ENCODE results near the gene CTIF.
"Not testable (repeated sequence)": the region's sequence is repeated elsewhere in the genome, so short reads cannot be mapped to it uniquely, and the experiment has no call there.

CTIF gene

GRCh38 chr18:48806551-48807261 lies 267.9 kb downstream of the CTIF start:
- peak; percentile 69 for DNase-seq

- DNase-seq: peak; percentile 52
Measured at GRCh38 chr18:48808476-48808875, 269.6 kb downstream of the CTIF start.

DNA sequence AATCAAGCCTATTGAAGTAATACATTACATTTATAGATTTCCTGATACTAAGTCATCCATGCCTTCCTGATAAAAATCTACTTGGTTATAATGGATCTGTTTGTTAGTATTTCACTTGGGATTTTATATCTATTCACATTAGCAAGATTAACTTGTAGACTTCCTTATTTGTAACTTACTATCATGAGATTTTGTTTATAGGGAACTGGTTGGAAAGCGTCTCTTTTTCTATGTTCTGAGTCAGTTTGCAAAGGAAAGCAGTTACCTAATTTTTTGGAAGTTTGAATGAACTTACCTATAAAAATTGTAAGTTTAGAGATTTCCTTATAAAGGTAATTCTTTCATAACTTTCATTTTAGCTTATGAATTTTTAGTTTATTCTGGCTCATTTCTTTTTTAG lies 270.5 kb downstream of the CTIF start:
- DNase-seq: no peak

- DNase-seq: no peak
Measured at GRCh38 chr18:48810805-48811204, 272.0 kb downstream of the CTIF start.

DNA sequence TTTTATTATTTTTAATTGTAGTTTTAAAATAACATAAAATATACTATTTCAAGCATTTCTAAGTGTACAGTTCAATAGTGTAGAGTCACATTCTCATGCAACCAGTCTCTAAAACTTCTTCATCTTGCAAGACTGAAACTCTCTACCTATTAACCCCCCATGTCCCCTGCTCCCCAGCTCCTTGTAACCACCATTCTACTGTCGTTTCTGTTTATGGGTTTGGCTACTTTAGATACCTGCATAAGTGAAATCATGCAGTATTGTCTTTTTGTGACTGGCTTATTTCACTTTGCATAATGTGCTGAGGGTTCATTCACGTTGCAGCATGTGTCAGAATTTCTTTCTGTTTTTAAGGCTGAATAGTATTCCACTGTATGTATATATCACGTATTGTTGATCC lies 272.6 kb downstream of the CTIF start:
- no peak for DNase-seq

DNA sequence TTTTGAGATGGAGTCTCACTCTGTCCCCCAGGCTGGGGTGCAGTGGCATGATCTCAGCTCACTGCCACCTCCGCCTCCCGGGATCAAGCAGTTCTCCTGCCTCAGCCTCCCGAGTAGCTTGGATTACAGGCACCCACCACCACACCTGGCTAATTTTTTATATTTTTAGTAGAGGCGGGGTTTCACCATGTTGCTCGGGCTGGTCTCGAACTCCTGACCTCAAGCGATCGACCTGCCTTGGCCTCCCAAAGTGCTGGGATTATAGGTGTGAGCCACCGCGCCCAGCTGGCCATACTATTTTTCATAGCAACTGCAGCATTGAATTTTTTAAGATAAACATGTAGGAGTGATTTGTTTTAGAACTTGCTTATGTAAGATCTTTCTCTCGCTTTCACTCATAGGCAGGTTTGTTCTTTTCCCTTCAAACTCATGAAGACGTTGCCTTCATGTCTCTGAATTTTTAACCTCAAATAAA lies 273.2 kb downstream of the CTIF start:
- not testable (repeated sequence) for DNase-seq

DNA sequence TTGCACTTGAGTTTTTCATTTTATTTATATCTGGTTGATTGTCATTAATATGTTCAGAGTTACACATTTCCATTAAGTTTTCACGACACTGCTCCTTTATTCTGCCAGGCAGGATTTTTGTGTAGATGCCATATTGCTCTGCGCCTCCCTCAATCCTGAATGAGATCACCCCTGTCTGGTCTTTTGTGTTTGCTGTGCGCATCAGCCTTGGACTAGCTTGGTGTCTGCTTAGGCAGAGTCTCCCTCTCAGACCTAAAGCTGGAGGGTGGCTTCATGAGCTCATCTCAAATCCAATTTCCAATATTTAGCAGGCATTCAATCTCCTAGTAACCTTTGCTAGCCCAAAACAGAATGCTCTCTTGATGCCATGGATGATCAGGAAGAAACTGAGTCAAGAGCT lies 274.5 kb downstream of the CTIF start:
- DNase-seq: no peak

DNA sequence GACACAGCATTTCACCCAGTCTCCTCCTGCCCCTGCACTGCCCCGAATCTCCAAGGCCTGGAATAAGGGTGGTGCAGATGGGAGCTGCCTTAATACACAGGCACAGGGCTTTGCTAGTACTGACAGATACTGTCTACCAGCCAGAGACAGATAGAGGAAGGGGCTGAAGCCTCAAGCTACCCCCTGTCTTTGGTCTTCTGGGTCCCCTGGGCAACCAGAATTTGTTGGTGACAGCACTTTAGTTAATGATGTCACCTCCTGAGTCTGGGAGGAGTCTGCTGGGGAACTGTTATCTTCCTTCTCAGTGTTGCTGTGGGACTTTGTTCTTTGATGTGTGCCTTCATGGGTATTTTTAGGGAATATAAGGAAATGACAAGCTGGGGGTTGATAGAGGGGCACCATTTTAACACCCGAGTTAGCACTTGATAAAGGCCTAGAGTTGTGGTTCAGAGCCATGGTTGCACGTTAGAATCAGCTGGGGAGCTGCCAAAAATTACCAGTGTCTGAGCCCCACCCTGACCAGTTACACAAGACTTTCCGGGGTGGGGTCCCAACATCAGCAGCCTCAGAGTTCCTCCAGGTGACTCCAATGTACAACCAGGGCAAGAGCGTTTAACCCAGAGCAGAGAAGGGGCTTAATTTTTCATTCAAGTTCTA lies 275.1 kb downstream of the CTIF start:
- DNase-seq: no peak

DNA sequence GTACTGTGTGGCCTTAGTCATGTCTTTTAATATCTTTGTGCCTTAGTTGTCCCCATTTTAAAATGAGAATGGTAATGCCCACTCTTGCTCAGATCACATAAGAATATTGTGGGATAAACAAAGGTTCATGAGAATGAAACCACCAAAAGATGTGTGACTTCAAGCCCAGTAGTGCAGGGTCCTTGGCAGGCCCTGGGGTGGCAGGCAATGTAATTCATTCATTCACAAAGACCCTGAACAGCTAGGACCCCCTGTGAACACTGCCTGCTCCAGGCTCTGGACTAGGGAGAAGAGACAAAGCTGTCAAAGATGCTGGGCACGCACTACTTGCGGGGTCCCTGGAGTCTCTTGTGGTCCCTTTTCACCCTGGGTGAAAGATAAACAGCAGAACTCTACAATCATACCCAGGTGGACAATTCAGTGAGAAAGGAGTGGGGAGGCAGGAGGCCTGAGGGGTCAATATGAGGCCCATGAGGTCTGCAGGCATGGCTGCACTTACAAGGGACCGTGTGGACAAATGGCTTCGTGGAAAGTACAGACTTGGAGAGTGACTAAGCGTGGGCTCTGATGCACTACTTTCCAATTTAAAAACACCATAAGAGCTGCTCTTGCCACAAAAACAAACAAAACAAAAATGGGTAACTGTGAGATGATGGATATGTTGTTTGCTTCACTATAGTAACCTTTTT lies 275.8 kb downstream of the CTIF start:
- DNase-seq: no peak

GRCh38 chr18:48815179-48815515 lies 276.3 kb downstream of the CTIF start:
- no peak for DNase-seq

DNA sequence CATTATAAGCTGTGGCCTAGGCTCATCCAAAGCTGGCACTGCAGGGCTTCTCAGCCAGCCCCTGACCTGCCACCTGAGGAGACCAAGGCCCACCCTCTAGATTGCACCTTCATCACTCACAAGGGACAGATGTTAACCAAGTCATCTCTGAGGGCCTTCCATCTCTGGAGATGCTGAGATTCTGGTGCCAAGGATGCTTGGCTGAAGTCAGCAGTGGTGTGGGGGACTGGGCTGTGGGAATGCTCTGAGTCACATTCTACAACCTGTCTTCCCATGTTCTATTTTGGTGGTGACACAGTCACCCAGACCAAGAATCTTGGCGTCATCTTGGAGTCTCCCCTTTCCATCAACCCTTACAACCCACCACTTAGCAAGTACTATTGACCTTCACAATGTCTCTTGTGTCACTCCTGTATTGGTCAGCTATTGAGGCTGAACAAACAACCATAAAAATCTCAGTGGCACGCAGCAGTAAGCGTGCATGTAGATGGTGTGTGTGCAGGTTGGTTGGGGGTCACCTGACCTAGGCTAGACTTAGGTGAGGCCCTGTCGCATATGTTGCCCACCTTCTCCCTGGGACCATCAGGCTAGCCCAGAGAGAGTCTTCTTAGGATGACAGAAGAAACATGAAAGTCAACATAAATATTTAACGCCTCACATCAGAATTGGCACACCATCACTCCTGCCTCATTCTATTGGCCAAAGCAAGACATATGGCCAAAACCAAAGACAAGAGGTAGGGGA lies 276.9 kb downstream of the CTIF start:
- DNase-seq: no peak

- no peak for DNase-seq
Measured at GRCh38 chr18:48816554-48816953, 277.7 kb downstream of the CTIF start.

DNA sequence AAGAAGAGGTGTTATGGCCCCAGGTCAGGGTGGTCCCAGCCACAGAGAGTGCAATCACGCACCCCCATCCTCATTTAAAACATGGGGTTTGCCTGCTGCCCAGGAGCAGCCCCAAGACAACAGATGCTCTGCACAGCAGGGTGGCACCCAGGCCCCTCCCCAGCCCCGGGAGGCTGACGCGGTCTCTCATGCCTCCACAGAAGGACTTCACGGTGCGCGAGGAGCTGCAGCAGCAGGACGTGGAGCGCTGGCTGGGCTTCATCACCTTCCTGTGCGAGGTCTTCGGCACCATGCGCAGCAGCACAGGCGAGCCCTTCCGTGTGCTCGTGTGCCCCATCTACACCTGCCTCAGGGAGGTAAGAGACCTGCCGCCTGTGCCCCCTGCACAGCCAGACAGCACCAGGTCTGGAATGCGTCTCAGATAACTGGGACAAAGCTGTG lies 278.2 kb downstream of the CTIF start:
- DNase-seq: no peak

- no peak for DNase-seq
Measured at GRCh38 chr18:48818329-48819254, 279.8 kb downstream of the CTIF start.

- no peak for DNase-seq
Measured at GRCh38 chr18:48819276-48819675, 280.4 kb downstream of the CTIF start.

GRCh38 chr18:48819781-48820482 lies 281.1 kb downstream of the CTIF start:
- no peak for DNase-seq

DNA sequence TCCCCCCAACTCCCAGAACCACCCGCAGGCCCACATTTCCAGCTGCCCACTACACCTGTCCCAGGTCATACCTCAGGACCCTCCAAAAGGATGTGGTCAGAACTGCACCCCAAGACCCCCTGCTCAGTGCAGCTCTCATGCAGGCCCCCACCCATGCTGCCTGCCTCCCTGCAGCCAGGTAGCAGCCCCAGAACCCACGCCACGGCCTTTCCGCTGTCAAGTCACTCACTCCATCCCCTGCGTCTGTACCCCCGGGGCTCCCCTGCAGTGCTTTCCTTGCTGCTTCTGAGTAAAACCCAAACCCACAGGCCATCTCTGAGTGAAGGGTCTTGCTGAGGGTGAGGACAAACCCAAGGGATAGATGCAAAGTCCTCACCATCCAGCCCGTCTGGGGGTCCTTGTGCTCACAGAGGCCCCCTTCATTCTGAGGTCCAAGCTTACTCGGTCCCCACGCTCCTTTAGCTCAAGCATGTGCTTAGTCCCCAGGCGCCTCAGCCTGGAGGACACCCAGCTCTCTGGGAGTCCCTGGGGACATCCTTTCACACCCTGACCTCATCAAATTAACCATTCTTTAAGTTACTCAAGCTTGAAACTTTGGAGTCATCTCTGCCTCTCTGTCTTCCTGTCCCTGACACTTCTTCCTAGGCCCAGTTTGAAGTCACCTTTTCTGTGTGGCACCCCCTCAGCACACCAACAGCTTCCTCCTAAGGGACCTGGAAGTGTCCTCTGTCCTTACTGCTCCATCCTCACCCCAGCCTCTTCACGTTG lies 281.8 kb downstream of the CTIF start:
- DNase-seq: no peak

DNA sequence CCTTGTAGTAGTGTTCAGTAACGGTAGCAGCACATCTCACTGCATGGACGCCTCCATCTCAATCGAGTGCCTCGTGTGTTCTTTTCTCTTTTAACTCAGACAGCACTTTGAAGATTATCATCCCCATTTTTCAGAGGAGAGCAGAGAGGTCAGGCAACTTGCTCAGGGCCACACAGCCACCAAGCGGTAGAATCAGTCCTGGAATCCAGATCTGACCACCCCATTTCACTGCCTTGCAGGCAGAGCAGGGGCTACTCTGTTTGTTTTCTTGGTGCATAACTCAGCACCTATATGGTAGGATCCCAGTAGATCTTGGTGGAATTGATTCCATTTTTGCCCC lies 282.4 kb downstream of the CTIF start:
- DNase-seq: no peak

DNA sequence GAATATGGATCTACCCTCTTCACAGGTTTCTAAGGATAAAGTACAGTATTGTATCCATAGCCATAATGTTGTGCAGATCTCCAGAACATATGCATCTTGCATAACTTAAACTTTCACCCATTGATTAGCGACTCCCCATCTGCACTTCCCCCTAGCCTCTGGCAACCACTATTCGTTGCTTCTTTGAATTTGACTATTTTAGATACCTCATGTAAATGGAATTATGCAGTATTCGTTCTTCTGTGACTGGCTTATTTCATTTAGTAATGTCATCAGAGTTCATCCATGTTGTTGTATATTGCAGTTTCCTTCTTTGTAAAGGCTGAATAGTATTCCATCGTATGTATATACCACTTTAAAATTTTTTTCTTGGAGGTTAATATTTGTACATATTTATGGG lies 283.0 kb downstream of the CTIF start:
- no peak for DNase-seq

GRCh38 chr18:48824231-48824970 lies 285.6 kb downstream of the CTIF start:
- DNase-seq: no peak

Data from fibroblast of skin of abdomen (primary cell).